Activated CD4-positive, alpha-beta T cell treated with anti-CD3 and anti-CD28 coated beads, Interleukin-2, Interleukin-6, amounts not matched to agents 100 ng/mL and 50 ng/mL, durations not matched to agents 16 hours and 8 hours (primary cell): ENCODE results near the gene ADAMTS19.
A peak's percentile ranks its signal among the peaks of the same experiment; 100 is the strongest.

ENCODE experiments used
- DNase-seq: peaks from one replicate; pipeline ENCODE4 v3.0.0-alpha.2; 2020

Gene ADAMTS19

GRCh38 chr5:129687941-129688340 lies 227.8 kb downstream of the ADAMTS19 start:
- no peak for DNase-seq

- DNase-seq, result no peak
Observed at GRCh38 chr5:129689045-129689444, 228.9 kb downstream of the ADAMTS19 start.

- DNase-seq, result no peak
Observed at GRCh38 chr5:129691220-129691619, 231.1 kb downstream of the ADAMTS19 start.

DNA sequence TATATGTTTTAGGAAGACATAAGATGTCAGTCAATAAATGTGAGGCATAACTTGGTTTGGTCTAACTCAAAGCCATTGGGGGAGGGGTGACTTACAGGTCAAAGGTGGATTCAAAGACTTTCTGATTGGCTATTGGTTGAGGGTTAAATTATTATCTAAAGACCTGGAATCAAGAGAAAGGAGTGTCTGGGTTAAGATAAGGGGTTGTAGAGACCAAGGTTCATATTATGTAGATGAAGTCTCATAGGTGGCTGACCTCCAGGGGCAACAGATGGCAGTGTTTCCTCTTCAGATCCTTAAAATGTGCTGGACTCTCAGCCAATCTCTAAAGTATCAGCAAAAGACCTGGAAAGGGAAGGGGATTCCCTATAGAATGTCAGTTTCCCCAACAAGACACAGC lies 236.5 kb downstream of the ADAMTS19 start:
- no peak for DNase-seq

- no peak for DNase-seq
Observed at GRCh38 chr5:129698661-129699060, 238.6 kb downstream of the ADAMTS19 start.

GRCh38 chr5:129716235-129716634 lies 256.1 kb downstream of the ADAMTS19 start:
- no peak for DNase-seq

DNA sequence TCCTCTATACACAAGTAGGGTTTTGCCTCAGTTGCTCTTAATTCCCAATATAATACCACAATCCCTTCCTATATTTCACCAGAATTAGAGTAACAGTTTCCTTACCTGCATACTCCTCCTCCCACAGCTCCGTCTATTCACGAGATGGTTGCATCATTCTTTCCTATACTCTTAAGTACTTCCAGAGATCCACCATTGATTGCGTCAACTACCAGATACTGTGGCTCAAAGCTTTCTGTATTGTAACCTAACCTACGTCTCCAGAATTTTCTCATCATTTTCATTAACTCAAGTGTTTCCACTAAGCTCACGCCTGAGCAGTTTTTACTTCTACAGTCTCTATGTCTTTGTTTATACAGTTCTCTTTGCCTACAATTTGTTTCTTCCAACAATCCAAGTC lies 256.6 kb downstream of the ADAMTS19 start:
- DNase-seq, result no peak

GRCh38 chr5:129717751-129718310 lies 257.7 kb downstream of the ADAMTS19 start:
- no peak for DNase-seq

DNA sequence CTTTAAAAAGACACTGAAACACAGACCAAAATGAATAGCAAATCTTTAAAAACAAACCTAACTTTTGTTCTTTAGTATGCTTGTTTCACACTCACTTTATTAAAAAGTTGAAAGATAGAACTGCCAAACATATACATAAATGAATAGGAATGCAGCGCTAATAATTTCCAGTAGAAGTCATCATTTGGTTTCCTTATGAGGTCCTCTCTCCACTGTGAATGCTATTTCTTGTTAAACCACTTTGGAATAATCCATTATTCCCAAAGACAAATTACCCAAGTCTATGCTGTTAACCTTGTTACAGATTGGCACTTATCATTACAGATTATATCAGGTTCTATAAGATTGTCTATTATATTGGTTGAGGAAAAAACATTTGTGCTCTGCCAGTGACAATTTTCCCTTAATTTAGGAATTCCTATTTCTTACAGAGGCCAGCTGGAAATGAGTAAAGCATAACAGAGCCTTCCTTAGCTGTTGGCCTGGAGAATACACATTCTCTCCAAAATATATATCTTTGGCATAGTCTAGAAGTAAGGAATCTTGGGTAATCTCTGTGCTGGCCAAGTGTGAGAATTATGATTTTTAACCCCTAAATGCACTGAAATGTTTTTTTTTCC lies 258.5 kb downstream of the ADAMTS19 start:
- DNase-seq, result no peak

- no peak for DNase-seq
Observed at GRCh38 chr5:129724222-129724621, 264.1 kb downstream of the ADAMTS19 start.

DNA sequence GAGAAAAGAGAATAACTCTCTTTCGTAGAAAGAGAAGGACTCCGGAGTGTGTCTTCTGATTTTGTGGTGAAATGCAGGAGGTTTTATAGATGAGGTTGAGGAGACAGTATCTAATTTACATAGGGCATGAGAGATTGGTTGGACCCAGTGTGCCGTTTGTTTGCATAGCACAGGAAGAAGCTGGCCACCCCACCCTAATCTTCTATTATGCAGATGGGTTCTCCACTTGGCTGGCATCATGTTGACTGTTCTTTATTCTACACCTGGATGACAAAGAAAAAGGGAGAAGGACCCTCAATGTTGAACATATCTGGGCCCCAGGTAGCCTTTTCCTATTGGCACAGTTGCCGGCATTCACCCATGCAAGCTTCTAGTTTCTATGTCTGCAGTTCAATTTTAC lies 264.5 kb downstream of the ADAMTS19 start:
- DNase-seq, result no peak

DNA sequence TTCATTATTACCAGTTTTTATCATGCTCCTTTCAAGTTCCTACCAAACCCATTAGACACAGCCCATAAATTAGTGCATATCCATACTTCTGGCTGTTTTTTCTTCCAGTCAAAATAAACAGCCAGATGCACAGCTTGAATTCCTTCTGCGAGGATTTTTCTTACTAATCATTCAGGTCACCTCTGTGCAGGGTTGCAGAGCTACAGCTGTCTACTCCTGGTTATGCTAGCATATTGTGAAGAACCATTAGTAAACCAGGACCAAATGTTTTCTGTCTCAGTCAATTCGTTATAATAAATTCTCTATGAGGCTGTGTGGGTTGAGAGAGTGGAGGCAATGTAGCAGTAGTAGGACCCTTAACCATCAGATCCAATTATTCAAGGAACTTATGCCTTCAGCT lies 279.7 kb downstream of the ADAMTS19 start:
- DNase-seq, result no peak

DNA sequence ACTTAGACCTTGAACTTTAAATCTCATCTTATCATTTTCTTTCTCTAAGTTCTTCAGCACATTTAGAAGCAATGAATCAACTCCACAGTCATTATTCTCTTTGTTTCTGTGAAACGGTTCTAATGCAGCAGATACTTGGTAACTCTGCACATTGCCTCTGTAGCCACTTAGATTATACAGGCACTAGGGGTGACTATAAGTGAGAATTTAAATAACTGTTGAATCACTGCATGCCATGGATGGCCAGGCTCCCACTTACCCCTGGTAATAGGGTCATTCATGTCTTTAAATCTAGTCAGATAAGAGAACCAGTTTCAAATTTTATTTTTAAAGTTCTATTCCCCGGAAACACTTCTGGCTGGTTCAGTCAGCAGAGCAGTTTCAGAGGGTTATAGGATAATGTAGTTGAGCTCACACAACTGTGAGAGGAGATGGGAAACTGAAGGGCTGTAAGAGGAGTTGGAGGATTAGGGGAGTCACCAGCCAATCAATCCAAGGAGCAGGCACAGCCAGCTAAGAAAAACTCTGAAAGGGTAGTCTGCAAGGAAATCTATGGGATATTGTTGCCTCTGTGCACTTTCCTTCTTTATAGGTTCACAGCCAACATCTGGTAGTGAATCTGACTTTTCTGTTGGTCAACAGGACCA lies 283.6 kb downstream of the ADAMTS19 start:
- no peak for DNase-seq

DNA sequence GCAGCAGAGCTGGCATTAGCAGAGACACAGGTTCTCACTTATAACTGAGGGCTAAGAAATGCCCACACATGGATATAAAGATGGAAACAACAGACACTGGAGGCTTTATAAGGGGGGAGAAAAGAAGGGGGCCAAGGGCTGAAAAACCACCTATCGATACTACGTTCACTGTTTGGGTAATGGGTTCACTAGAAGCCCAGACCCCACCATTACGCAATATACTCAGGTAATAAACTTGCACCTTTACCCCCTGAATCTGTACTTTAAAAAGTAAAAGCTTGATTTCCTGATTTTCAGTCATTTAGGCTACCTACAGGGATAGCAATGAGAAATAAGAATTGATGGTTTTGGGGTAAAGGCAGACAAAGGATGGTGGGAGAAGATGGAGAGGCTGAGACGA lies 285.9 kb downstream of the ADAMTS19 start:
- DNase-seq, result no peak

- DNase-seq, result no peak
Observed at GRCh38 chr5:129746876-129747275, 286.8 kb downstream of the ADAMTS19 start.

GRCh38 chr5:129747572-129748407 lies 287.7 kb downstream of the ADAMTS19 start, which contains the start of gene MINAR2:
Gene MINAR2, plus strand, starts transcription at chr5:129748094. Its CDS starts 97 bp downstream, at chr5:129748191.
- DNase-seq, result peak; percentile 18

GRCh38 chr5:129748913-129749880 lies 289.1 kb downstream of the ADAMTS19 start:
- DNase-seq, result peak; percentile 14

- DNase-seq, result no peak
Observed at GRCh38 chr5:129760636-129761325, 300.7 kb downstream of the ADAMTS19 start.

DNA sequence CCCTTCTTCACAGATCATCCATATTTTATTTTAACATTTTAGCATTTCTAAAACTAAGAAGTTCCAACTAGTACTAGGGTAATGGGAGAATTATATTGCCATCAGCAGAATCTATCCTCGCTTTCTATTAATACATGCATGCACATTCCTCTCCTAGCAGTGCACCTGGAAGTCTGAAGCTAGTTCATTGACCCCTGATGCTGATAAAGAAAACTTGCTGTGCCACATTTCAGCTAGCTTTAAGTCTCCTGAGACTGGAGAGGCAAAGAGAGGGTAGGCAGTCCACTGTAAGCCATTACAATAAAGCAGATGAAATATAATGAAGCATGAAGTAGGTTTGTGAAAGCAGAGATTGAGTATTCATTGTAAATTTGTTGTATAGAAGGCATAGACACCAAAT lies 303.6 kb downstream of the ADAMTS19 start:
- DNase-seq, result no peak

DNA sequence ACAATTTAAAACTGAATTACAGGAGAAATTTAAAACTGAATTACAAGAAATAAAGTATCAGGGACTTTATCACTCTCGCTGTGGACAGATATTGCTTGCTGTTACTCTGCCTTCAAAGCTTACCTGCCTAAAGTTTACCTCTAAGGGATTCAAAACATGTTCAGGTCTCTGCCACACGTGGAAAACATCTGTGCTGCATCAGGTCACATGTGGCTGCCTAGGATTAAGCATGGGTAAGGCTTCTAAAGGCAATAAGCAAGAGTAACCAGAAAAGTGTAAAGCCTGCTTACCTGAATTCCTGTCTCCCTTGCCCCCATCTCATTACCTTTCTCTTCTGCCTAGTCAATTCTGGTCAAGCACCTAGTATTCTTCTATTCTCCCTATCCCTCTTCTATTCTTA lies 306.7 kb downstream of the ADAMTS19 start:
- no peak for DNase-seq

- peak; percentile 90 for DNase-seq
Observed at GRCh38 chr5:129767927-129768380, 307.9 kb downstream of the ADAMTS19 start.

DNA sequence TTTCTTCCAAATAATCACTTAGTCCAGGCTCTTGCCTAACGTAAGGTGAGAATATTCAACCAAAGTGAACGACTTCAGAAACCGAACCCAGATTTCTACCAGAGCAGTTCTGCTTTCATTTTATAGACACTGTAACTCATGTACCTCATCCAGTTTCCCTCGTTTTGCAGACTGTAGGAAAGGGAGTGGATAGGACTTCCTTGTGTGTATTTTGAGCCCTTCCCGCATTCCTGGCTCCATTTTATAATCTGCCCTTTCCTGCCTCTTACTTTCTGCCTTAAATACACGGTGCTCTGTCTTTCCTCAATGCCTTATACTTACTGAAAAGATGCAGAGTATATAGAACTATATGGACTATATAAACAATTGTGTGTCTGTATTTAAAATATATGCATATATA lies 308.6 kb downstream of the ADAMTS19 start:
- no peak for DNase-seq
